ENCODE data around the gene ARHGAP15. TPM values are rescaled to one million over a fixed set of nuclear protein-coding genes. Genes with fewer than 3 reads are reported as not detected.
A peak's percentile ranks its signal among the peaks of the same experiment; 100 is the strongest.

The ARHGAP15 gene
- total and polyA plus RNA-seq, 2 donors (not counting 1 experiment from before 2014, with no cell fraction given), result 0.07 TPM; not detected in 1

DNA sequence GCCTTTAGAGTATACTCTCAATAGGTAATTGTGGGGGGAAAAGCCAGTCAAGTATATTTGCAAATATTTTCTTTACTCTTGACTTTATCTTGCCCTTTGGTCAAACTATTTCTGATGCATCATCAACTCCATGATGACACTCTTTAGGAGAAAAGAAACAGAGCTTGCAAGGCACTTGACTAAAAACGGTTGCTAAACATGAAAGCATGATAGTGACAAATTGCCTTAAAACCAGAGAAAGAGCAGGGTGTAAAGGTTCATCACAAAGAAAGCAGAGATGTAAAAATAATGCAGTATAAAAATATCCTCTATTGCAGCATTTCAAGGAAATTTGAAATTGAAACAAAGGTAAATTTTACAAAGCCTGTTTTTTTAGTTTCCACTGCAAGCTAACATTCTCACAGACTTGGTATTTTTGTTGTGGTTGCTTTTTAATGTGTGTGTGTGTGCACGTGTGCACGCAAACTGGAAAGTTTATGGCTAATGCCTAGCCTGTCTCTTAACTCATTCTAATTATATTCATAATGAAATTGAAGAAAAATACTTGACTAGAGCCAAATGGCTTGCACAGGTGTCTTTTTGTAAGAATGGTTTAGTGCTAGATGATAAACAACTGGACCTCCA is 503.6 kb downstream of the ARHGAP15 start:
- Histone ChIP-seq H4K20me1 (ENCODE audit: control insufficient read depth, extremely low read depth, insufficient read depth, low read length) (no peaks in the 10 kb centered on the region), H3K4me3 (replicated peaks in 1 of 4; ENCODE audit: control extremely low read depth in 1 of 4, insufficient read depth in 1 of 4, low read depth in 3 of 4, low read length in 4 of 4) (no peak overlapping the region), H2AFZ (ENCODE audit: low read length) (no peak overlapping the region), H3K36me3 (ENCODE audit: control insufficient read depth, insufficient read depth, low read length) (no peaks in the 10 kb centered on the region), H3K9me3 (ENCODE audit: control insufficient read depth, insufficient read depth, low read depth, low read length) (no peaks in the 10 kb centered on the region), H3K79me2 (ENCODE audit: control insufficient read depth, insufficient read depth, low read length) (no peaks in the 10 kb centered on the region), H3K4me1 (ENCODE audit: control insufficient read depth, extremely low read depth, insufficient read depth, low read length) (no peaks in the 10 kb centered on the region), H3K27ac (ENCODE audit: insufficient read depth, low read length) (no peak overlapping the region), H3K27me3 (ENCODE audit: control insufficient read depth, insufficient read depth, low read length) (no peaks in the 10 kb centered on the region), H3K9ac (ENCODE audit: insufficient read depth, low read length) (no peak overlapping the region), H3K4me2 (ENCODE audit: extremely low read depth, insufficient read depth, low read length) (no peak overlapping the region)
- DNase-seq (ENCODE audit: low read depth in 2 of 2), result no peak
- TF ChIP-seq, protein P1, sequence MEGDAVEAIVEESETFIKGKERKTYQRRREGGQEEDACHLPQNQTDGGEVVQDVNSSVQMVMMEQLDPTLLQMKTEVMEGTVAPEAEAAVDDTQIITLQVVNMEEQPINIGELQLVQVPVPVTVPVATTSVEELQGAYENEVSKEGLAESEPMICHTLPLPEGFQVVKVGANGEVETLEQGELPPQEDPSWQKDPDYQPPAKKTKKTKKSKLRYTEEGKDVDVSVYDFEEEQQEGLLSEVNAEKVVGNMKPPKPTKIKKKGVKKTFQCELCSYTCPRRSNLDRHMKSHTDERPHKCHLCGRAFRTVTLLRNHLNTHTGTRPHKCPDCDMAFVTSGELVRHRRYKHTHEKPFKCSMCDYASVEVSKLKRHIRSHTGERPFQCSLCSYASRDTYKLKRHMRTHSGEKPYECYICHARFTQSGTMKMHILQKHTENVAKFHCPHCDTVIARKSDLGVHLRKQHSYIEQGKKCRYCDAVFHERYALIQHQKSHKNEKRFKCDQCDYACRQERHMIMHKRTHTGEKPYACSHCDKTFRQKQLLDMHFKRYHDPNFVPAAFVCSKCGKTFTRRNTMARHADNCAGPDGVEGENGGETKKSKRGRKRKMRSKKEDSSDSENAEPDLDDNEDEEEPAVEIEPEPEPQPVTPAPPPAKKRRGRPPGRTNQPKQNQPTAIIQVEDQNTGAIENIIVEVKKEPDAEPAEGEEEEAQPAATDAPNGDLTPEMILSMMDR (conservative IDR thresholded peaks at IDR 0.05 in 1 of 2, IDR thresholded peaks at IDR 0.05 in 1 of 2; ENCODE audit: low read depth in 1 of 2, low read length in 2 of 2), result no peak
- TF ChIP-seq EZH2 (IDR thresholded peaks at IDR 0.05; ENCODE audit: low read length, missing control alignments), result no peak

DNA sequence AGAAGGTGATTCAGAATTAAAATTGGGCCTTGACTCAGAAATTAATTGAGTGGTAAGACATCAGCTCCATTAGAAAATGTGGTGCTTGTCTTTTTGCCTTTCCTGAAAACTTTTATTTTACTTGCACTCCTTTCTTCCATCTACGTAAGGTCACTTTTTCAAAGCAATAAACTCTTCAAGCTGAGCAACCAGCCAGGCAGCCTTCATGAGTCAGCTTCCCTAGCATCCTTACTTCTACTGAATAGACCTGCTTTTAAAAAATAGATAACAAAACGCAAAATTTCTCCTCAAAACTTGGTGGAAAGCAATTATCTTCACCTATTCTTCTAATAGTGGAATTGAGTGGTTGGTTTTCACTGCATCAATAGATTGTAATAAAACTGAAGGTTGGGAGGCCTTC is 504.2 kb downstream of the ARHGAP15 start:
- DNase-seq (ENCODE audit: low read depth in 2 of 2), result peak in 1 of 2 donors; percentile 9
- Histone ChIP-seq H3K4me1 (ENCODE audit: control insufficient read depth, extremely low read depth, insufficient read depth, low read length) (no peaks in the 10 kb centered on the region), H3K9me3 (ENCODE audit: control insufficient read depth, insufficient read depth, low read depth, low read length) (no peaks in the 10 kb centered on the region), H3K36me3 (ENCODE audit: control insufficient read depth, insufficient read depth, low read length) (no peaks in the 10 kb centered on the region), H3K4me2 (ENCODE audit: extremely low read depth, insufficient read depth, low read length) (no peak overlapping the region), H2AFZ (ENCODE audit: low read length) (no peak overlapping the region), H4K20me1 (ENCODE audit: control insufficient read depth, extremely low read depth, insufficient read depth, low read length) (no peaks in the 10 kb centered on the region), H3K27me3 (ENCODE audit: control insufficient read depth, insufficient read depth, low read length) (no peaks in the 10 kb centered on the region), H3K9ac (ENCODE audit: insufficient read depth, low read length) (no peak overlapping the region), H3K27ac (ENCODE audit: insufficient read depth, low read length) (no peak overlapping the region), H3K4me3 (replicated peaks in 1 of 4; ENCODE audit: control extremely low read depth in 1 of 4, insufficient read depth in 1 of 4, low read depth in 3 of 4, low read length in 4 of 4) (no peak overlapping the region), H3K79me2 (ENCODE audit: control insufficient read depth, insufficient read depth, low read length) (no peaks in the 10 kb centered on the region)
- TF ChIP-seq, protein P1 (conservative IDR thresholded peaks at IDR 0.05 in 1 of 2, IDR thresholded peaks at IDR 0.05 in 1 of 2; ENCODE audit: low read depth in 1 of 2, low read length in 2 of 2), result no peak
- no peak for TF ChIP-seq EZH2 (IDR thresholded peaks at IDR 0.05; ENCODE audit: low read length, missing control alignments)

DNA sequence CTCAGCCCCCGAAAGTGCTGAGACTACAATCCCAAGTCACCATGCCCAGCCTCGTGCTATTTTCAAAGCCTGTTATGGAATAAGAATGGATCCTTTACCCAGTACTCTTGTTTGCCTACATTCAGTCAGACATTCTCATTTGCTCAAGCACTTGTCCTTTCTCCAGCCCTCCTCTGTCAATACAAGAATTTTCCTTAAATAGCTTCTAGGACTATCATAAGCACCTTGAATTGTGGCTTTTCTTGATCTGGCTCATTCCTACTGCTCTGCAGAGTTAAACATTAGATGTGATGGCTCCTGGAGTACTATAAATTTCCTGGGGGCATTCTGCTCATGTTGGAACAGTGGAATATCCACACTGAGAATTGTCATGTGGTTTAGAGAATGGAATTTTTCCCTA is 506.1 kb downstream of the ARHGAP15 start:
- H4K20me1 ChIP-seq (ENCODE audit: control insufficient read depth, extremely low read depth, insufficient read depth, low read length), result no peaks in the 10 kb centered on the region
- no peak for DNase-seq (ENCODE audit: low read depth in 2 of 2)

More for the DNA sequence above, 506.1 kb downstream of the ARHGAP15 start:
- Histone ChIP-seq H3K36me3 (ENCODE audit: control insufficient read depth, insufficient read depth, low read length) (no peaks in the 10 kb centered on the region), H3K4me3 (replicated peaks in 1 of 4; ENCODE audit: control extremely low read depth in 1 of 4, insufficient read depth in 1 of 4, low read depth in 3 of 4, low read length in 4 of 4) (no peak overlapping the region), H3K4me2 (ENCODE audit: extremely low read depth, insufficient read depth, low read length) (no peak overlapping the region), H3K9me3 (ENCODE audit: control insufficient read depth, insufficient read depth, low read depth, low read length) (no peaks in the 10 kb centered on the region), H3K27me3 (ENCODE audit: control insufficient read depth, insufficient read depth, low read length) (no peaks in the 10 kb centered on the region), H3K79me2 (ENCODE audit: control insufficient read depth, insufficient read depth, low read length) (no peaks in the 10 kb centered on the region), H2AFZ (ENCODE audit: low read length) (no peak overlapping the region), H3K4me1 (ENCODE audit: control insufficient read depth, extremely low read depth, insufficient read depth, low read length) (no peaks in the 10 kb centered on the region), H3K9ac (ENCODE audit: insufficient read depth, low read length) (no peak overlapping the region), H3K27ac (ENCODE audit: insufficient read depth, low read length) (no peak overlapping the region)
- TF ChIP-seq EZH2 (IDR thresholded peaks at IDR 0.05; ENCODE audit: low read length, missing control alignments), result no peak
- TF ChIP-seq, protein P1 (conservative IDR thresholded peaks at IDR 0.05 in 1 of 2, IDR thresholded peaks at IDR 0.05 in 1 of 2; ENCODE audit: low read depth in 1 of 2, low read length in 2 of 2), result no peak

Data from fibroblast of lung (primary cell).